HG02642 (cell line): ENCODE results near the gene KIRREL3.

ENCODE experiments used
- ATAC-seq: cut with Tn5 transposase; IDR thresholded peaks from one replicate; pipeline ENCODE4 v1.9.1; 2021; ENCODE audit warnings: mild to moderate bottlenecking; ENCODE audit not compliant: unreplicated experiment, poor library complexity

Gene KIRREL3

GRCh38 chr11:126809514-126810289 is 190.9 kb downstream of the KIRREL3 start:
- no peak for ATAC-seq

- no peak for ATAC-seq
Measured at GRCh38 chr11:126808836-126809235, 191.7 kb downstream of the KIRREL3 start.

GRCh38 chr11:126808296-126808695 is 192.3 kb downstream of the KIRREL3 start:
- ATAC-seq, result no peak

- no peak for ATAC-seq
Measured at GRCh38 chr11:126805870-126806269, 194.7 kb downstream of the KIRREL3 start.

- ATAC-seq, result no peak
Measured at GRCh38 chr11:126804363-126804762, 196.2 kb downstream of the KIRREL3 start.

- ATAC-seq, result no peak
Measured at GRCh38 chr11:126800009-126800408, 200.6 kb downstream of the KIRREL3 start.

GRCh38 chr11:126797457-126798169 is 203.0 kb downstream of the KIRREL3 start:
- ATAC-seq, result no peak

- ATAC-seq, result no peak
Measured at GRCh38 chr11:126793596-126793995, 207.0 kb downstream of the KIRREL3 start.

GRCh38 chr11:126791991-126792390 is 208.6 kb downstream of the KIRREL3 start:
- ATAC-seq, result no peak

- no peak for ATAC-seq
Measured at GRCh38 chr11:126791446-126791845, 209.1 kb downstream of the KIRREL3 start.

GRCh38 chr11:126790550-126791081 is 210.0 kb downstream of the KIRREL3 start:
- no peak for ATAC-seq

GRCh38 chr11:126782810-126783209 is 217.8 kb downstream of the KIRREL3 start:
- no peak for ATAC-seq

- no peak for ATAC-seq
Measured at GRCh38 chr11:126781942-126782341, 218.6 kb downstream of the KIRREL3 start.

- no peak for ATAC-seq
Measured at GRCh38 chr11:126776119-126776518, 224.5 kb downstream of the KIRREL3 start.

GRCh38 chr11:126772267-126772666 is 228.3 kb downstream of the KIRREL3 start:
- no peak for ATAC-seq

GRCh38 chr11:126768702-126769101 is 231.9 kb downstream of the KIRREL3 start:
- no peak for ATAC-seq

GRCh38 chr11:126766440-126766839 is 234.1 kb downstream of the KIRREL3 start:
- ATAC-seq, result no peak

- ATAC-seq, result no peak
Measured at GRCh38 chr11:126765196-126765595, 235.4 kb downstream of the KIRREL3 start.

- no peak for ATAC-seq
Measured at GRCh38 chr11:126764231-126764630, 236.3 kb downstream of the KIRREL3 start.

- no peak for ATAC-seq
Measured at GRCh38 chr11:126756855-126757254, 243.7 kb downstream of the KIRREL3 start.

- no peak for ATAC-seq
Measured at GRCh38 chr11:126756421-126756820, 244.1 kb downstream of the KIRREL3 start.
